HG03521 (cell line): ENCODE results near the gene PLEKHG4.

Experiments
- ATAC-seq: cut with Tn5 transposase; IDR thresholded peaks from one replicate; pipeline ENCODE4 v1.9.1; 2021; ENCODE audit warnings: mild to moderate bottlenecking, moderate library complexity; ENCODE audit not compliant: unreplicated experiment

PLEKHG4 gene

DNA sequence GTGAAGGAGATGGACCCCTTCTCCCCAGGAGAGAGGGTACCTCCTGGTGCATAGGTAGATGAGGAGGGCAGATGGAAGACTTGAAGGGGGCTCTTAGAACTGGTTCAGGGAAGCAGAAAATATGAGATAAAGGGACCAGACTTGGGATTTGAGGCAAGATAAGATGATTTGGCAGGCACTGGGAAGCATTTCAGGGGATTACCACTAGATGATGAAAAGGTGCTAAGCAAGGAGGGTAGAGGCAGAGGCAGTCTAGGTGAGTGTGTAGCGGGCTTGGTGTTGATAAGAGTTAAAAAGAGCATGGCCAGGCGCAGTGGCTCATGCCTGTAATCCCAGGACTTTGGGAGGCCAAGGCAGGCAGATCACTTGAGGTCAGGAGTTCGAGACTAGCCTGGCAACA lies 16.1 kb upstream of the PLEKHG4 start:
- ATAC-seq = no peak

DNA sequence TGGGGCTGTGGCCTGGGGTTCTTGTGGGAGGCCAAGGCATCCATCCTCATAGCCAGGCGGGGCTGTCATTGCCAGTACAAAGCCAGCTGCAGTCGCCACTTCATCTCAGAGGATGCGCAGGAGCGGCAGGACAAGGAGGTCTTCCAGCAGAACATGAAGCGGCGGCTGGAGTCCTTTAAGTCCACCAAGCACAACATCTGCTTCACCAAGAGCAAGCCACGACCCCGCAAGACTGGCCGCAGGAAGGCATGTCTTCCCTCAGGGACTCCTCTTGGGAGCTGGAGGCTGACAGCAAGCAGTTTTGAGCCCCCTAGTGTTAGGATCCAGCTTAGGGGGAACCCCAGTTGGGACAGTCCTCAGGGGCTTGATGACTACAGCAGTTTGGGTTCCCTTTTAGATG lies 15.1 kb upstream of the PLEKHG4 start:
- no peak for ATAC-seq

- ATAC-seq = no peak
Observed at GRCh38 chr16:67264866-67265265, 14.5 kb upstream of the PLEKHG4 start.

GRCh38 chr16:67265834-67266233 lies 13.5 kb upstream of the PLEKHG4 start:
- no peak for ATAC-seq

DNA sequence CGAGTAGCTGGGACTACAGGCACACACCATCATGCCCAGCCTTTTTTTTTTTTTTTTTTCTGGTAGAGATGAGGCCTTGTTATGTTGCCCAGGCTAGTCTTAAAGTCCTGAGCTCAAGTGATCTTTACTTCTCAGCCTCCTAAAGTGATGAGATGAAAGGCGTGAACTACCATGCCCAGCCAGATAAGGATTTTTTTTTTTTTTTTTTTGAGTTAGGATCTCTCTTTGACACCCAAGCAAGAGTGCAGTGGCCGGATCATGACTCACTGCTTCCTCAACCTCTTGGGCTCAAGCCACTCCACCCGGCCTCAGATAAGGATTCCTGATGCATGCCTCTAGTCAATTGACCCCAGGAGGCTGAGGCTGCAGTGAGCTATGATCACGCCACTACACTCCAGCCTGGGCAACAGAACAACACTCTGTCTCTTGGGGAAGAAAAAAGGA lies 11.2 kb upstream of the PLEKHG4 start:
- ATAC-seq = no peak

DNA sequence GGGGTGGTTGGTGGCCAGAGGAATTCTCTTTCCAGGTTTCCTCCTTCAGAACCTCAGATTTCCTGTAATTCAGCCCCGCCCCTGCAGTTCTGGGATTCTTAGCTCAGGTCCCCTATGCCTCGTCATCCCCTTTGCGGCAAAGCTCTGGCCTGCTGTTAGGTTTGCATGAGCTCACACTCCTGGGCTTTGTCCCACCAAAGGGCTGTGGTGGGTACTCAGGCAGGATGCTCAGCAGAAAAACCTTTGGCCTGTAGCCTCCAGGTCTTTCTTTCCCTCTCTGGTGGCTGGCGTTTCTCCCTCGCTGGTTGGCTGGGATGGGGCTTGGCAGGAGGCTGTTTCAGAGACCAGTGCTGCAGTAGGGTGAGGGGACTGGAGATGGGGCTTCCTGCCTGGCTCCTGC lies 9.6 kb upstream of the PLEKHG4 start:
- ATAC-seq = no peak

DNA sequence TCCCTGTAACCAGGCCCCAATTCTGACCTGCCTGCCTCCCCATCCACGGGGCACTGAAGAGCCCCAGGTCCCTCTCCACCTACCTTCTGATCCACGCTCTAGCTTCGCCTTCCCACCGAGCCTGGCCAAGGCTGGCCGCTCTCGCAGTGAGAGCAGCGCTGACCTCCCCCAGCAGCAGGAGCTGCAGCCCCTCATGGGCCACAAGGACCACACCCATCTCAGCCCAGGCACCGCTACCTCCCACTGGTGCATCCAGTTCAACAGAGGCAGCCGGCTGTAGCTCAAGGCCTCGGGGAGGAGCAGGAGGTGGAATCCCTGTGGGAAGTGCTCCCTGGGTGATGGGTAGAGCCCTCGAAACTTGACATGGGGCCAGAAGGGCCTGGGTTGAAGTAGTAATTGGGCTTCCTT lies 8.4 kb upstream of the PLEKHG4 start:
- ATAC-seq = no peak

- ATAC-seq = no peak
Observed at GRCh38 chr16:67271446-67271845, 7.9 kb upstream of the PLEKHG4 start.

DNA sequence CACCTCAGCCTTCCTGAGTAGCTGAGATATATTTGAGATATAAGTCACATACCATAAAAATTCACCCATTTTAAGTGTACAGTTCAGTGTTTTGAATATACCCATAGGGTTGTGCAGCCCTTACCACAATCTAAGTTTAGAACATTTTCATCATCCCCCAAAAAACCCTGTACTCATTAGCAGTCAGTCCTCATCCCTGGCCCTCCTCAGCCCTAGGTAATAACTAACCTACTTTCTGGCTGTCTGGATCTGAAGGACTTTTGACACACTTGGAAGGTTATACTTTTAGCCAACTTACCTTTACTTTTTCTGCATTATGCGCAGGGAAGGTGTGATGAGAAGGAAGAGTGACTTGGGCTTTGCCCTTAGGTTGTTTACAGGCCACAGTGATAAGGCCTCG lies 4.0 kb upstream of the PLEKHG4 start:
- ATAC-seq = no peak

DNA sequence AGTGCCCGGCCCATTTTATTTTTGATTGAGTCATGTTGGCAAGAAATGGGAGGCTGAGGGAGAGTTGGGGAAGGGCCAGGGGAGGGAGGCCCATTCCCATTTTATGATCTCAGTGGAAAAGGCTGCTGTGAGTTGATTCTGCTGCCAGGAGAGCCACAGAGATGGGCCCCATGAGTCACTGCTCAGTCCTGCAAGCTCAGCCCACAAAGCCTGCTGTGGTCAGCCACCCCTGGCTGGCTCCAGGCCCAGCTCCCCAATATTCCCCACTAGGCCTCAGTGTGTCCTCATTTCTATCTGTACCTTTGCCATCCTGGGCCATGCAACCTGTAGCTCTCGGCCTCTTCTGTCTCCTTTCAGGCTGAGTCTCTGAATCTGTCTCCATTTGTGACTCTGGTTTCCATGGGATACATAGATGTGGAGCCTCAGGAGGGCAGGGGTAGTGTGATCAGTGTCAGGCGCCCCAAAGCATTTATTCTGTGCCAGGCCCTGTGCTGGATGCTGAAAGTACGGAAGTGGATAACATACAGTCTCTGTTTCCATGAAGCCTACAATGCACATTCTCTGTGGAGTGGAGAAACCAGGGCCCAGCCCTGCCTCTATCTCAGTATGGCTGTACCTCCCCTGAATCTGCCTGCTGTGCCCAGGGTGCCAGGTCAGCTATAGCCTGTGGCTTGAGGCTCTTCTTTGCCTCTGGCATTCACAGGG lies 1.9 kb upstream of the PLEKHG4 start:
- no peak for ATAC-seq

- ATAC-seq = no peak
Observed at GRCh38 chr16:67277999-67278772, 1.1 kb upstream of the PLEKHG4 start.

- peak; percentile 19 for ATAC-seq
Observed at GRCh38 chr16:67278773-67279295, 498 bp upstream of the PLEKHG4 start.

DNA sequence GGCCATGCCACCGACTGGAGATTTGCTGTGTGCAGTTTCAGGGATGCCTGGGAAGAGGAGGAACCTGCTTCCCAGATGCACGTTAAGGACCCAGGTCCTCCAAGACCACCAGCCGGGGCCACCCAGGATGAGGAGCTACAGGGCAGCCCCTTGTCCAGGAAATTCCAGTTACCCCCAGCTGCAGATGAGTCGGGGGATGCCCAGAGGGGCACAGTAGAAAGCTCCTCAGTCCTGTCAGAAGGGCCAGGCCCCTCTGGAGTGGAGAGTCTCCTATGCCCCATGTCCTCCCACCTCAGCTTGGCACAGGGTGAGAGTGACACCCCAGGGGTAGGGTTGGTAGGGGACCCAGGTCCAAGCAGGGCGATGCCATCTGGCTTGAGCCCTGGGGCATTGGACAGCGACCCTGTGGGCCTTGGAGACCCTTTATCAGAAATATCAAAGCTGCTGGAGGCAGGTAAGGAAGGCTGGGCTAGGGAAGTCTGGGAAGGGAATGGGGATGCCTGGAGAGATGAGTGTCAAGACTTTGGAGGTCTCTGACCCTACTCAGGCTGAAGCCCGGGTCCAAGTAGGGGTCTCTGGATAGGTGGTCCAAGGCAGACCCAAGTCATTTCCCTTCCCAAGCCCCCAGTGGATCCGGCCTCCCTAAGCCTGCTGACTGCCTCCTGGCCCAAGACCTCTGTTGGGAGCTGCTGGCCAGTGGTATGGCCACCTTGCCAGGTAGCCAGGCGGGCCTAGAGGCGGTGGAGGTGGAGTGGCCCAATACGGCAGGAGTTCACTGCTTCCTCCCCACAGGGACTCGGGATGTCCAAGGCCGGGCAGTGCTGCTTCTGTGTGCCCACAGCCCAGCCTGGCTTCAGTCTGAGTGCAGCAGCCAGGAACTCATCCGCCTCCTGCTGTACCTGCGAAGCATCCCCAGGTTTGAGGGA lies 1.0 kb downstream of the PLEKHG4 start:
- no peak for ATAC-seq

DNA sequence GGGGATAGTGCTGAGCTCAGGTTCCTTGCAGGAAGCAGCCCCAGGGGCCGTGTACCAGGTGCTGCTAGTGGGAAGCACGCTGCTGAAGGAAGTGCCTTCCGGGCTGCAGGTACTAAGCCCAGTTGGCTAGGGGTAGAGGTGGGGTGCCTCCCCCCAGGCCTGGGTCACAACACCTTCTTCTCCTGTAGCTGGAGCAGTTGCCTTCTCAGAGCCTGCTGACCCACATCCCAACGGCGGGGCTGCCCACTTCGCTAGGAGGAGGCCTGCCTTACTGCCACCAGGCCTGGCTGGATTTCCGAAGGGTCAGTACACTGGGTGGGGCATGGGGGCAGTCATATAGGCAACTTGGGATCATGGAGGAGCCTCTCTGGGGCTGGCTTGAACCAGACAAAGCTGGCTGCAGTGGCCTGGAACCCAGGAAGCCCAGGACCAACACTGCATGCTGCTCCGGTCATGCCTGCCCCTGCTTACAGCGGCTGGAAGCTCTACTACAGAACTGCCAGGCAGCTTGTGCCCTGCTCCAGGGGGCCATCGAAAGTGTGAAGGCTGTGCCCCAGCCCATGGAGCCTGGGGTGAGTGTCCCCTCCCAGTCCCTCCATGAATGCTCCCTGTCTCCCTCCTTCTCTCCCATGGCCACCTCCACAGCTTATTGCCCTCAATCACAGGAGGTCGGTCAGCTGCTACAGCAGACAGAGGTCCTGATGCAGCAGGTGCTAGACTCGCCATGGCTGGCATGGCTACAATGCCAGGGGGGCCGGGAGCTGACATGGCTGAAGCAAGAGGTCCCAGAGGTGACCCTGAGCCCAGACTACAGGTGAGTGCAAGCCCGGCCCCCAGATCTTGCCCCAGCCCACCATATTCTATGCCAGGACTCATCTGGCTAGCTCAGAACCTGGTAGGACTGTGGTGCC lies 2.5 kb downstream of the PLEKHG4 start:
- no peak for ATAC-seq

- no peak for ATAC-seq
Observed at GRCh38 chr16:67282447-67282805, 3.1 kb downstream of the PLEKHG4 start.

GRCh38 chr16:67283039-67283825 lies 3.9 kb downstream of the PLEKHG4 start:
- no peak for ATAC-seq

DNA sequence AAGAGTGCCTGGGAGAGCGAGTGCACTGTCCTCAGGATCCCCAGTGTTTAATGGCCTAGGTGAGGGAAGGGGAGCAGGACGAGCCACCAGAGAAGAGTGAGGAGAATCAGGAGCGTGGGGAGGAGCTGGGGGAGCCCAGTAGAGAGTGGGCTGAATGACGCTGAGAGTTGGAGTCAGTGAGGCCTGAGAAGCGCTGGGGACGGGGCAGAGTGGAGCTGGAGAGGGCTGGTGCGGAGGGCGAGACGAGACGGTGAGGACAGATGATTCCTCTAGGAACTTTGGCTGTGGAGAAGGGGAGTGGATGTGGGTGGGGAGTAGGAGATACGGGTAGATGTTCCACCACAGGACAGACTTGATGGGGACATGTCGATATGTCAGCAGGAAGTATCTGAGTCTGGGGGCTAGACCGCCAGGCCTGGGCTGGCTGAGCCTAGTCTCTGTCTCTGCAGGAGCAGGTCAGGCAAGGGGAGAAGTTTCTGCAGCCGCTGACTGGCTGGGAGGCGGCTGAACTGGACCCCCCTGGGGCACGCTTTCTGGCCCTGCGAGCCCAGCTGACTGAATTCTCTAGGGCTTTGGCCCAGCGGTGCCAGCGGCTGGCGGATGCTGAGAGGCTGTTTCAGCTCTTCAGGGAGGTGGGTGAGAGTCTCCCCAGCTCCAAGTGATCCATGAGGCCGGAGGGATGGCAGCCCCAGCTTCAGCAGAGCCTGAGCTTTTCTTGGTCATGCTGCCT lies 4.7 kb downstream of the PLEKHG4 start:
- ATAC-seq = no peak

DNA sequence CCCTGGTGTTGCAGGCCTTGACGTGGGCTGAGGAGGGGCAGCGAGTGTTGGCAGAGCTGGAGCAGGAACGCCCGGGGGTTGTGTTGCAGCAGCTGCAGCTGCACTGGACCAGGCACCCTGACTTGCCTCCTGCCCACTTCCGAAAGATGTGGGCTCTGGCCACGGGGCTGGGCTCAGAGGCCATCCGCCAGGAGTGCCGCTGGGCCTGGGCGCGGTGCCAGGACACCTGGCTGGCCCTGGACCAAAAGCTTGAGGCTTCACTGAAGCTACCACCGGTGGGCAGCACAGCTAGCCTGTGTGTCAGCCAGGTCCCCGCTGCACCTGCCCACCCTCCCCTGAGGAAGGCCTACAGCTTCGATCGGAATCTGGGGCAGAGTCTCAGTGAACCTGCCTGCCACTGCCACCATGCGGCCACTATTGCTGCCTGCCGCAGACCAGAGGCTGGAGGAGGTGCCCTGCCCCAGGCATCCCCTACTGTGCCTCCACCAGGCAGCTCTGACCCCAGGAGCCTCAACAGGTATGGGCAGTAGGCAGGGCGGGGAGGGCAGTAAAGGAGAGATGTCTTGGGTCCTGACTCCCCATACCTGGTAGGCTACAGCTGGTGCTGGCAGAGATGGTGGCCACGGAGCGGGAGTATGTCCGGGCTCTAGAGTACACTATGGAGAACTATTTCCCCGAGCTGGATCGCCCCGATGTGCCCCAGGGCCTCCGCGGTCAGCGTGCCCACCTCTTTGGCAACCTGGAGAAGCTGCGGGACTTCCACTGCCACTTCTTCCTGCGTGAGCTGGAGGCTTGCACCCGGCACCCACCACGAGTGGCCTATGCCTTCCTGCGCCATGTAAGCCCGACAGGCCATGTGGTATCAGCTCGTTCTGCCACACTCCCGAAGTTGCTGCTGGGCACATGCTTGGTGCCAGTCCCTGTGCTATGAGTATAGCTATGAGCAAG lies 5.6 kb downstream of the PLEKHG4 start:
- no peak for ATAC-seq
